ENCODE results near the gene ATP2A1. TPM values are rescaled to one million over a fixed set of nuclear protein-coding genes. Genes with fewer than 3 reads are reported as not detected.
"Not testable (repeated sequence)": the region's sequence is repeated elsewhere in the genome, so short reads cannot be mapped to it uniquely, and the experiment has no call there.

The ATP2A1 gene
- polyA plus RNA-seq, 1 experiment, result 0.50 TPM

GRCh38 chr16:28882551-28883160, 4.4 kb downstream of the ATP2A1 start:
- no peak for TF ChIP-seq CTCF (IDR thresholded peaks at IDR 0.05; ENCODE audit: low read depth, low read length)
- Histone ChIP-seq H3K9me3 (ENCODE audit: control insufficient read depth, insufficient read depth, low read length) (no peaks in the 10 kb centered on the region; the same call in 1 of the 2 replicates), H3K27ac (ENCODE audit: low read depth, low read length) (no peak overlapping the region), H3K27me3 (ENCODE audit: control insufficient read depth, insufficient read depth, low read length) (no peaks in the 10 kb centered on the region), H3K4me3 (ENCODE audit: low read depth, low read length) (no peak overlapping the region)
- POLR2A ChIA-PET, result no interaction called here
- CTCF ChIA-PET, result no interaction called here
- no peak for DNase-seq (ENCODE audit: low read depth, low spot score)

GRCh38 chr16:28883221-28883996, 5.1 kb downstream of the ATP2A1 start:
- POLR2A ChIA-PET, result no interaction called here
- no peak for DNase-seq (ENCODE audit: low read depth, low spot score)
- CTCF ChIA-PET, result no interaction called here
- Histone ChIP-seq H3K9me3 (ENCODE audit: control insufficient read depth, insufficient read depth, low read length) (no peaks in the 10 kb centered on the region; the same call in 1 of the 2 replicates), H3K27ac (ENCODE audit: low read depth, low read length) (no peak overlapping the region), H3K27me3 (ENCODE audit: control insufficient read depth, insufficient read depth, low read length) (no peaks in the 10 kb centered on the region), H3K4me3 (ENCODE audit: low read depth, low read length) (no peak overlapping the region)
- no peak for TF ChIP-seq CTCF (IDR thresholded peaks at IDR 0.05; ENCODE audit: low read depth, low read length)

GRCh38 chr16:28884045-28884444, 5.8 kb downstream of the ATP2A1 start:
- POLR2A ChIA-PET, result no interaction called here

GRCh38 chr16:28886945-28887344, 8.7 kb downstream of the ATP2A1 start:
- POLR2A ChIA-PET, result no interaction called here
- Histone ChIP-seq H3K27me3 (ENCODE audit: control insufficient read depth, insufficient read depth, low read length) (no peaks in the 10 kb centered on the region), H3K9me3 (ENCODE audit: control insufficient read depth, insufficient read depth, low read length) (no peaks in the 10 kb centered on the region; the same call in 1 of the 2 replicates), H3K27ac (ENCODE audit: low read depth, low read length) (no peak overlapping the region), H3K4me3 (ENCODE audit: low read depth, low read length) (no peak overlapping the region)
- CTCF ChIA-PET, result no interaction called here
- DNase-seq (ENCODE audit: low read depth, low spot score), result no peak
- no peak for TF ChIP-seq CTCF (IDR thresholded peaks at IDR 0.05; ENCODE audit: low read depth, low read length)

More at GRCh38 chr16:28884045-28884444, 5.8 kb downstream of the ATP2A1 start:
- CTCF ChIA-PET, result no interaction called here
- no peak for TF ChIP-seq CTCF (IDR thresholded peaks at IDR 0.05; ENCODE audit: low read depth, low read length)
- no peak overlapping the region for H3K27ac ChIP-seq (ENCODE audit: low read depth, low read length)
- no peak overlapping the region for H3K4me3 ChIP-seq (ENCODE audit: low read depth, low read length)
- no peak for DNase-seq (ENCODE audit: low read depth, low spot score)
- H3K27me3 ChIP-seq (ENCODE audit: control insufficient read depth, insufficient read depth, low read length), result no peaks in the 10 kb centered on the region
- no peaks in the 10 kb centered on the region; the same call in 1 of the 2 replicates for H3K9me3 ChIP-seq (ENCODE audit: control insufficient read depth, insufficient read depth, low read length)

- DNase-seq (ENCODE audit: low read depth, low spot score); H3K27ac ChIP-seq (ENCODE audit: low read depth, low read length); H3K27me3 ChIP-seq (ENCODE audit: control insufficient read depth, insufficient read depth, low read length); H3K4me3 ChIP-seq (ENCODE audit: low read depth, low read length); H3K9me3 ChIP-seq (ENCODE audit: control insufficient read depth, insufficient read depth, low read length); CTCF ChIA-PET: not testable (repeated sequence)
- POLR2A ChIA-PET, result interaction anchor here (0.6 kb wide), 1 partner anchor 23 kb away, joined by 3 read pairs; no protein-coding TSS in a partner anchor
These were observed 12.1 kb downstream of the ATP2A1 start for GRCh38 chr16:28890355-28890754.
